Measurements from ENCODE around the gene KASH5. TPM values are rescaled to one million over a fixed set of nuclear protein-coding genes. Genes with fewer than 3 reads are reported as not detected.

KASH5 gene
- total and polyA plus RNA-seq, 2 experiments from 2014 or later: 0.44 TPM; not detected in 1

- Histone ChIP-seq H3K36me3 (ENCODE audit: insufficient read depth) (no peaks in the 10 kb centered on the region), H2AFZ (peak overlapping the region; percentile 66; the same call in 1 of the 2 replicates), H3K9me2 (ENCODE audit: insufficient read depth) (no peaks in the 10 kb centered on the region), H3F3A (replicated peaks; ENCODE audit: low read depth) (peaks cover 20% of the 10 kb centered on the region), H3K27me3 (ENCODE audit: insufficient read depth) (peaks cover 55% of the 10 kb centered on the region), H3K4me1 (ENCODE audit: insufficient read depth) (peaks cover 22% of the 10 kb centered on the region), H3K79me2 (replicated peaks; ENCODE audit: insufficient read depth) (no peaks in the 10 kb centered on the region), H3K4me2 (peak overlapping the region; percentile 88), H3K4me3 (peak overlapping the region; percentile 61), H4K20me1 (replicated peaks; ENCODE audit: insufficient read depth) (no peaks in the 10 kb centered on the region), H3K27ac (ENCODE audit: low read depth) (no peak overlapping the region)
- H3K36me3 Mint-ChIP-seq (ENCODE audit: low read depth): no peaks in the 10 kb centered on the region; the same call in 2 of the 3 replicates
- peaks cover 5% of the 10 kb centered on the region for H3K9me3 Mint-ChIP-seq
- peaks cover 81% of the 10 kb centered on the region for H3K27me3 Mint-ChIP-seq (ENCODE audit: insufficient read depth, low read depth, poor library complexity)
- ATAC-seq: no peak
- peaks cover 30% of the 10 kb centered on the region for H3K4me1 Mint-ChIP-seq
- no peak overlapping the region for H3K27ac Mint-ChIP-seq
- no peak for DNase-seq (ENCODE audit: low spot score)
- TF ChIP-seq ZNF462 (CRISPR knock-in tag; IDR thresholded peaks at IDR 0.05) (no peak), EZH2 (IDR thresholded peaks at IDR 0.05; ENCODE audit: low read depth, unreplicated experiment) (no peak), NANOG (IDR thresholded peaks at IDR 0.05; ENCODE audit: borderline replicate concordance) (no peak), EZH2phosphoT487 (IDR thresholded peaks at IDR 0.05; ENCODE audit: unreplicated experiment) (no peak), STAT1 (IDR thresholded peaks at IDR 0.05; ENCODE audit: unreplicated experiment) (no peak), ZNF331 (CRISPR knock-in tag; IDR thresholded peaks at IDR 0.05; ENCODE audit: low read depth) (no peak), CREB1 (CRISPR knock-in tag; IDR thresholded peaks at IDR 0.05; ENCODE audit: low read depth) (no peak), POLR2AphosphoS5 (IDR thresholded peaks at IDR 0.05; ENCODE audit: low read depth) (no peak), ZNF114 (CRISPR knock-in tag; IDR thresholded peaks at IDR 0.05) (no peak), CTCF (conservative IDR thresholded peaks at IDR 0.05; ENCODE audit: low read depth in 2 of 2) (no peak)
- H3K4me3 Mint-ChIP-seq: peak overlapping the region; percentile 71
Measured at GRCh38 chr19:49440439-49441209, 52.6 kb downstream of the KASH5 start.

Data from GM23338 (cell line).